ENCODE results near the gene VAPA.

Gene VAPA

DNA sequence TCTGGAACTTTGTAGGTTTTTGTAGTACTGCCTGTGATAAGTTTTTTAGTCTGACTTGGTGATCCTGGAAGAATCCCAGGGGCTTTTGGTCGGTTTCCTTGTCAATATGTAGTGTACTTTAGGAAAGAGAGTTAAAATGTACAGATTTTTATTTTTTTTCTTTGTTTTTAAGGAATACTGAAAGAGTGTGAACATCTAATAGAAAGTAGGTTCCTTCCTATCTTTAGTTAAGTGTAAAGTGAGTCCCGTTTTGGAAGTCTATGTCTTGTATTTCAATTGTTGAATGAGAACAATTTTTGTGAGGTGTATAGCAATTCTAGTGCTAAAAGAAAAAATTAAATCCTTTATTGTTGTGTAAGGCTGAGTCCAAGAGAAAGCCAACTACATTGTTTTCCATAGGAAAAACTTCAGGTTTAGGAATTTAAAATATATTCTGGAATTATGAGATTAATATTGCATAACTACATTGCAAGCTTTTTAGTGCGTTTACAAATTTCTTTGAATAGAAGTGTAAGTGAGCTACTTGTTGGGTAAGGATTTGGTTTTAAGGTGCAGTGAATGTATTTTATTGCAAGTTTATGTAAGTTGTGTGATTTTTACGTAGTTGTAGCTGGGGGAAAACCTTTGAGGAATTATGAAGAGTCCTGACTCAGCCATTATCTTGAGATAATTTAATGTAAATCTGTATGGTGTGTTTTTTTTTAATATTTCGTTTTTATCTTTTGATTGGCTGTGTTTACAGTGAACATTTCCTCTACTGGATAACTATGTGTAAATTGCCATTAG, 1.7 kb downstream of the VAPA start:
- no peak for DNase-seq

DNA sequence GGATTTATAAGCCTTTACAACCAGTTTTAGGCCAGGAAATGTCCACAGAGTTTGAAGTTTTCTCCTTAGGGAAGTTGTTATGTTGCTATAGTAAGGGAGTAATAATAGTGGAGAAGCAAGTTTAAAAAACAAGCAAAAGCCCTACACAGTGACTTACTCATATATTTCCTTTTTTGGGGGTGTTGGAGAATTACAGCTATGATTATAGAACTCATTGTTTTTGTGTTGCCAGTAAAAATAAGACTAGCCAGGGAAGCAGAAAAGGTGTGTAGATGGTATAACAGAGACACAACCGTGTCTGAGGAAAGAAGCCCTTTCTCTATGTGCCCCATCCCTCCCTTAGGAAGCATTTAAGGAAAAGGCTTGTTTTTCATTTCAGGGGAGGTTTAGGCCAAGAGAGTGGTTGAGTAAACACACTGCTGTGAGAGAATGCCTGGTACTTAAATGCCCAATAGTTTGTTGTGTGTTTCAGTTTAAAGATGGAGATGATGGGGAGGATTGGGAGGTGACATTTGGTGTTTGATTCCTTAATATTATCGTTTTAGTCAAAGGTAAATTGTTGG, 2.3 kb downstream of the VAPA start:
- DNase-seq = no peak

DNA sequence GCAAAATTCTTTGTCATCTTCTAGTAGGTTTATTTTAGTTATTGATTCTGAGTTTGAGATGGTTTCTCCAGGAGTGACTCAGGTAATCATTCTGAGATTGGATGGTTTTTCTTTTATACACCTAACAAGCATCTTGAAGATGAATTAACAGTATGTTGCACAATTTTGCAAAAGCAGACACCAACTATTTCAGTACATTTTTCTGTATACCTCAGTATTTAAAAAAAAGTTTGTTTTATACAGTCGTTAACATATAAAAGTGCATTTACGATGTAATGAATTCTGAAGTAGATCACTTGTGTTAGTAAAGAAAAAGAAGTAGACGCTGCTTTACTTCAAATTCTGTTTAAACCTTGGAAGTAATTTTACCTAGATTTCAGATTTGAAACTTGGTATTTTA, 3.0 kb downstream of the VAPA start:
- DNase-seq = no peak

DNA sequence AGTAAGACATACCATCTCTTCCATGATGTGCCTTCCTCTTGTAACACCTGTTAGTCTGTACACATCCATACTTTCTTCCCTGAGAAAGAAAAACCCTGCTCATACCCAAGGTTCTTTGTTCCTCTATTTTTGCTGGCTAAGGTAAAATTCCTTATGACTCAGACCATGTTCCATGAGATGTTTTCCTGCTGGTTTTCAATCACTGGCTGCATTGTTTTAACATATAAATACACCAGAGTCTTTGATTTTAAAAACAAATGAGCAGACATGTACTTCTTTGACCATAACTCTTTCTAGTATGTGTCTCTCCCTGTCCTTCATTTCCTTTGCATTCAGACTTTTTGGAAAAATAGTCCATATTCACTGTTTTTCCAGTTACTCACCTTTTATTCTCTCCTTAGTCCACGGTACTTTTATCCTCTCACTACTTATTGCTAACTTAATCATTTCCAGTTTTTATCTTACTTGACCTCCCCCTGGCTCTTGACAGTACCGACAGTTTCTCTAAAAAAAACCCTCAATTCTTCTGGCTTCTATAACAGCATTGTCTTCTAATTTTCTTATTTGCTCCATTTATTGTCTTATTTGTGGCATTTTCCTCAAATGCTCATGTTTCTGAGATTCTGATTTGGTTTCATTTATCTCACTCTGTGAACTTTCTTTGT, 4.3 kb downstream of the VAPA start:
- DNase-seq = no peak

DNA sequence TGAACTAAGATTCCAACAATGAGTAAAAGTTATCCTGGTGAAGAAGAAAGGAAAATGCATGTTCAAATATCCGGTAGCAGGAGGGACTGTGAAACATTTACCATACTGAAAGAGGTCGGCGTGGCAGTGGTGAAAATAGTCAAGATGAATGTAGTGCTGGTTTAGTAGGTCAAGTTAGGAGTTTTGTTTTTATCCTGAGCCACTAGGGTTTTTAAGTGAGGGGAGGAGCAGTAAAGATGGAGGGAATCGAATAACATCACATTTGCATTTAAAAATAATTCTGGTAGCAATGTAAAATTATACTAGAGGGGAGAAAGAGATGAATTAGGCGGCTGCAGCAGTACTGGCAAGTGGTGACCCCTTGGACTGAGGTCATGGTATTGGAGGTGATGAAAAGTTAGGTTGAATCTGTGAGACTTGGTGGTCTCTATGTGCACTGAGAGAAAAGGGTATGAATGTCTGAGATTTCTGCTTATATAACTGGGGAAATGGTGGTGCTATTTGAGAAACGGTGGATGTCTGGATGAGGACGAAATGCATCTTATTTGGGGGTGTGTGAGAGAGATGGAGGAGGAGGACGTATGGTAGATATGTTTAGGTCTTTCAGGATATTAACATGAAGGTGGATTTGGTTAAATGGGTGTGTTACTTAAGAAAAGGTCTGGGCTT, 5.9 kb downstream of the VAPA start:
- DNase-seq = no peak

DNA sequence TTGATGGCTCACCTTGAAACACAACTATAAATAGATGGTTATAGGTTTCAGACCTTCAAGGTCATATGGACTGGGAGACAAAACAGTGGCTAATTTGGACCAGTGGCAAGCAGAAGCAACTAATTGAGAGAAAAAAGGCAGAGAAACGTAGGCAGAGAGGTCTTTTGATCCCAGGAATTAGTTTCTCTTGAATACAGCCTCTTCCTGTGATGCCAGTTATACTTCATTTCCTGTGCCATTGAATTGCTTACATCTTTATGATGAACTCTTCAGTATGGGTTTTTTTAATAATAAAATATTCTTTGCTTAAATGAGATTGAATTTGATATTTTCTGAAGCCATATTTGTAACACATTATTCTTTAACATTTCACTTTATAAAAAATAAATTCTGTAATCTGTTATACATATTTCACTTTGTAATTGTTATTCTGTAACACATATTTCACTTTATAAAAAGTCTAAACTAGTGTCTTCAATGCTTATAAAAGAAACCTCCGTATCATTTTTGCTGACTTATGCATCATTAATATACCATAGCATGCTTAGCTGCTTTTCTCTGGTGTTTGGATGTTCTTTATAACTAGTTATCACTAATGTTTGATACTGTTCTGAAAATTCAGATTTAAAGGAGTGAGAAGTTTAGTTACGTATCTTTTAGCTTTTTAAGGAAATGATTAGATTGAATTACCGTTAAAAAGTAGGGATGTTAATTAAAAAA, 8.9 kb downstream of the VAPA start:
- no peak for DNase-seq

DNA sequence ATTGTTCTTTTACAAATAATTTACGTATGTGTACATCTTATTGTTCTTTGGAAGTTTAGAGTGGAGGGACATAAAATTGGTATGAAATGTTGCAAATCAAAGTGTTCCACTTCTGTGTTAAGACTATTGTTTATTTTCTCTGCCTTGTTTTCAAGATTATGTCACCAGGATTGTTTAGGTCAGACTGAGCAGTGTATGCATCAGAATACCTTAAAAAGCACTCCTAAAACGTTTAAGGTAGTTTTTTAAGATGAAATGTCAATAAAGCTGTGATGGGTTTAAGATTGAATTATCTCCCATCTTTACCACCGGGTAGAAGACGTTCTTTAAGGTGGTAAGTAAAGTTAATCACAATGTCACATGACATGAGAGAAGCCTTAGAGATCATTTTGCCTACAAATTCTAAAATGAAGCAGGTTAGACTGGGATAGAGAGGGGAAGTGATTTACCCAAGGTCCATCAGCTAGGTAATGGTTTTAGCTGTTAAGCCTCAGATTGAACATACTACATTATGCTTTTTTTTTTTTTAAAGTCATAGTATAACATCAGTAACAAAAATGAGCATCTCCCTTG, 10.6 kb downstream of the VAPA start:
- DNase-seq = no peak

DNA sequence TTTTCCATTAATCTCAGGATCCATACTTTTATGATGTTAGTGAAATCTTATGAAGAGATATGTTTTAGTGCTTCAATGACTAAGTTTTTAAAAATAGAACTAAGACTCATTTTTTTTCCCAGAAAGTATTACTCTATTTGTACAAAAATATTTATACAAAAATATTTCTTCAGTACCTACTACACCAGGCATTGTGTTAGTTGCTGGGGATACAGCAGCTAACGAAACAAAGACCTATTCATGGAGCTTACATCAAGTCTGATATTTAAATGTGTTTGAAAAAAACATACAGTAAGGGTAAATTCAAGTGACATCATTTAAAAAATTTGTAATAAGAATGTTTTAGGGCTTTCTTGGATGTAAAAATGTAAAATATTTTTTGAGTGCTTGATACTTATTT, 11.6 kb downstream of the VAPA start:
- DNase-seq = no peak

DNA sequence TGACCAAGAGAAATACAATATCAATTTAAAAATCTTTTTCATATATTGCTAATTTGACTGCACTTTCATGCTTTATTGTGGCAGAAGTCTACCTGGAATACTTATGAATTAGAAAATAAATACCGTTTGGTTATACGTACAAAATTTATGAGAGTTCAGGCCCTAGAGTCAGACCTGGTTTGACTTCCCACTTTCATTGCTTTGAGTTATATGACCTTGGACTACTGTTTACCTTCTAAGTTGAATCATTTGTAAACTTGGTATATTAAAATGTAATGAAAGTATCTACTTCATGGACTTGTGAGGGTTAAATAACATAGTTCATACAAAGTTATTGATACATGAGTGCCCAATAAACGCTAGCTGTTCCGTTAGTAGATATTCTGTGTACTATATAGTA, 12.0 kb downstream of the VAPA start:
- DNase-seq = no peak

DNA sequence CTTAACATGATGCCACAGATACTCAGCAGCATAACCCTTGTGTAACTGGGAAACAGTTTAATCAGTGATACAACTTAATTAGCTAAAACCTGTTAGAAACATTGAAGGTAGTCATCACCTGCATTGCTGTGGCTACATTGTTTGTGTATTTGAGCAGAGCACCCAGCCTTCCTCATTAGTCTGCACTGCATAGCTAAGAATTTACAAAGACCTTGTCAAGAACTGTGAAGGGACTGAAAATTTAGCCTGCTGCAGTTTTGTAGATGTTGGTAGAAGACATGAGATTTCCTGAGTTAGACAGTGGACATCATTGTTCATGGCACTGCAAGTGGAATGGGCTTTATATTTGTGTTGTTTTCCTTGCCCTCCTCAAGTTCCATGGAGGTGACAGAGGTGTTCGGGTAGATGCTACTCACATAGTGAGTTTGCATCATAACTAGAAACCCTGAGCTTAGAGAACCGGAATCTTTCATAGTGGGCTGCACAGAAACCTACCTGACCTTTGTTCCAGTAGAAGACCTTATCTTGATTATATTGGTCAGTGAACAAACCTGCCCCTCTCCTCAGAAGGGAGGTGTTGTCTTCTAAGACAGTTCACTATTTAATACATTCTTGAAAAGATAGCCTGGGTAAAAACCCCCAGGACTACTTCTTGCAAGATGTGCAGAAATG, 12.5 kb downstream of the VAPA start:
- no peak for DNase-seq

DNA sequence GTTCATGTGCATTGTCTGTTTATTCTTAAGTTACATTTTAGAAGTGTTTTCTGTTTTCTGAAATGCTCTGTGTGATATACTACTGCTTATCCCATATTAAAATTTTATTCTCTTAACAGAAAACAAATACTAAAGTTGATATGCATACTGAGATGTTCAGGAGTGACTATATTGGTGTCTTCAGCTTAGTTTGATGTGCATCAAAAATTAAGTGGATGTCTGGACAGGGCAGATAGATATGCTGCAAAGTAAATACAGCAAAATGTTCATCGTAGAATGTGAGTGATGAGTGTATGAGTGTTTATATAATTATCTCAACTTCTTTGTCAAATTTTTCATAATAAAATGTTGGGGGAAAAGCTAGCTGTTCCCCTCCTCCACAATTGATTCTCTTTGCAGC, 13.2 kb downstream of the VAPA start:
- no peak for DNase-seq

DNA sequence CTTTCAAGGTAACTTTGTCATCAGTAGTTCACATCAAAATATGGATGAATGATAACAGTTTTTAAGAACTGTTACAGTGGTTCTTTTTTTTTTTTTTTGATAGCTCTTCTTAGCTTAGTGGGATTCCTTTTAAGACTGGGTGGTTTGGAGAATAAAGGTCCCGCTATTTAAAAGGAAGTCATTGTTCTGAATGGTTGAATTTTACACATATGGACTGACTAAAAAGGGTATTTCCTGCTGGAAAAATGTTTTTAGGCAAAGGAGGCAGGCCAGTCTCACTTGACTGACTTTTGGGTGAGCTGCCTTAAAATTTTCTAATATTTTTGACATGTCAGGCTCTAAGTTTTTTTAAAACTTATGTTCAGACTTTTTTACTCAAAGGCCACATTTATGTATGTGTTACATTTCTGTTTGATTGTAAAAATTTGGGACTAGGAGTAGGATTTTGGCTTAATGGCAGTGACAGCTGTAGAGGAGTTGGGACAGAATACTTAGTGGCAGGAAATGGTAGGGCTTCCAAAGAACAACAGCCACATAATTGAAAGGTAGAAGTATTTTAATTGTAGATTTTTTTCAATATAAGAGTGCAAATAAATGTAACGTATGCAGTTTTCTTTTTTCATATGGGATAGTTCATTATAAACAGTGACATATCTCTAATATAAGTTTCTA, 13.7 kb downstream of the VAPA start:
- no peak for DNase-seq

DNA sequence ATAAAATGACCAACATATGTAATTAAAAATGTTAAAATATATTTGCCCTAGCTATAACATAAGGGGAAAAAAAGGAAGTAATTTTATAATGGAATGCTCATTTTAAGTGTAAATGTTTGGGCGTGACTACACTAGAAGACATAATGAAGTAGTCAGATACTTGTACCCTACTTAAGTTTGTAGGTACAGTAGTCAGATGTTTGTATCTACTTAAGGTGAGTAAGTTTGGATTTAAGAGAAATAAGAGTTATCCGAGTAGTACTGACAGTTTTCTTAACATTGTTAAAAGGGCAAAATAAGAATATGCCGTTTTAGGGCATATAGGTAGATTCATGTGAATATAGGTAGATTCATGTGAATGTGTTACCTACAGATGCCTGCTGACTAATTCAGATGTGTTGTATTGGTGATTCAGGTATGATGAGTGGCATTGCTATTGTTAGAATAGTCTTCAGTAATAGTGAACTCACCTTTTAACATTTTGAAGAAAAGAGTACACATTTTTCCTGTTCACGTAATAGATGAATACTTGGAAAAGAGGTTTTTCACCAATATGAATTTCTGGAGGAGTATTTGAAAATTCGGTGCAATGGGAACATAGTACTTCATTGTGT, 14.9 kb downstream of the VAPA start:
- no peak for DNase-seq

DNA sequence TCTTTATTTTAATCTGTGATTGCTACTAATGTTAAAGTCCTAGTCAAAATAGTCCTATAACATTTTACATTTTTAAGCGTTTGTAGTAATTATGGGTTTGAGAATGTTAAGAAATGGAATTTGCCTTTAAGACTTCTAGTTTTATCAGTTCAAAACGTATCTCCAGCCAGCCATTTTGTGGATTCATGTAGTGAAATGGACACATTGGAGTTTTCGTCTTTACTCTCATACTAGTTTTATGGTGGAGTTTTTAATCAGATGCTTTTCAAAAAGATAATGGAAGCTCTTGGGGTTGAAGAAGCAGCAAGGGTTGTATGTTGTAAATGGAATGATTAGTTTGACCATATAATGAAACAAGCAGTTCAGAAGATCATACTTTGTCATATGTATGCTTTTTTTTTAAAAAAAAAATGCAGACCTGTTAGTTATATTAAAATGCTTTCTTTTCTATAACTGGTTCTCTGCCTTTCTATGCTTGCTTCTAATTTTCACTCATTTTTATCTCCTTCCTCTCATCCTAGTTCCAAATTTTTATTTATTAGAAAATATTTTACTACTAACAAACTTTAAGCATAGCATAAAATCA, 16.6 kb downstream of the VAPA start:
- DNase-seq = no peak

DNA sequence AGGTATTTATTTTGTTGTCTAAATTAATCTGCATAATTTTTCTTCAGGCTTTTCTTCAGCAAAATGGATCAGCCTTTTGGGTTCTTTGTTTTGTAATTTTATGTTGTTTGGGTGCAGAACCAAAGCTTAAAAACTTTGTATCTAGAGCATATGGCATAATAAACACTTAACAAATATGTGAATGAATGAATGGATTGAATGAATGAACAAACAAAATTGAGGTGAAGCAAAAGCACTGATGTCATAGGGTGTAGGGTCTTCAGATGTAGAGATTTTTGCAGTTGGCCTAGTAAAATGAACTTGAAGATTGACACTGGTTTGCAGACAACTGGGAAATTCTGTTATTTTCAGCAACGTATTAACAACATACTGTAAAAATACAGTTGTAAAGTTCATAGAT, 17.3 kb downstream of the VAPA start:
- DNase-seq = no peak

DNA sequence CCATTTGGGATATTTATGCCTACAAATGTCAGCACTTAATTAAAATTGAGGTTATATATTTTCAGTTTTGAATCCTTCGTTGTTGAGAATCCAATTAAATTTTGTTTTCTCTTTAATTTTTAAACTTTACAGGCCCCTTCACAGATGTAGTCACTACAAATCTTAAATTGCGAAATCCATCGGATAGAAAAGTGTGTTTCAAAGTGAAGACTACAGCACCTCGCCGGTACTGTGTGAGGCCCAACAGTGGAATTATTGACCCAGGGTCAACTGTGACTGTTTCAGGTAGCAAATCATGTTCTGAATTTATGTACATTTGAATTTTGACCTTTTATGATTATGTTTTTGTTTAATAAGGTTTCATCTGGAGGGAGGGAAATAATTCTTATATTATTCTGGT, 17.9 kb downstream of the VAPA start:
- no peak for DNase-seq

DNA sequence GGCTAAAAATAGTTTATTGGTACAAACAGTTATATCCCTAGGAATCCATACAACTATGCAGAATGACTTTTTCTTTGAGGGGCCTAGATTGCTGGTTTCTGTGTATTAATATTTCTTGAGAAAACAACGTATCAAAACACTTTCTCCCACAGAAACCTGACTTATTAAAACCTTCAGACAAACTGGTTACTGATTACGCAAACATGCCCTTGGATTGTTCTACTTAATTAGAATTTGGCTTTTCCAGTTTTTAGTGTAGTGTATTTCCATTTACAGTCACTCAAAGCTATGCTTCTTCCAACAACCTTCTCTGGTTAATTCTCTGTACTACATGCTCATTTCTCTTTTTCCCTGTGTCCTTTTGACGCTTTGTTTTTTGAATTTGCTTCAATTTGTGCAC, 20.0 kb downstream of the VAPA start:
- no peak for DNase-seq

DNA sequence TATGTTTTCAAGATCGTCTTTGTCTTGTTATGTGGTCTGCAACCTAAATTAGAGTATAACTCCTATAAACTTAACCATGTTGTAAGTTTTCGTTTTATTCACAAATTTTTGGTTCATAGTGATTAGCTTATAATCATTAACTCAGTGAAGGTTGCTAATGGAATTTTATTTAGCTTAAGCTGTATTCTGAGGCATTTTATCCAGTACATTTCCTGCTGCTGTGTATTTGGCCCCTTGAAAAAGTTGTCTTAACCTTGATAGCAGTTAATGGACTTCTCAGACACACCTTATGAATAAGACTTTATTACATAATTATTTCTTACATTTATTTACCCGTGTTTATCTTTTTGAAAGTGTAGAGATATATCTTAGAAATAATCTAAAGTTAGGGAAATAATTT, 20.5 kb downstream of the VAPA start:
- no peak for DNase-seq

DNA sequence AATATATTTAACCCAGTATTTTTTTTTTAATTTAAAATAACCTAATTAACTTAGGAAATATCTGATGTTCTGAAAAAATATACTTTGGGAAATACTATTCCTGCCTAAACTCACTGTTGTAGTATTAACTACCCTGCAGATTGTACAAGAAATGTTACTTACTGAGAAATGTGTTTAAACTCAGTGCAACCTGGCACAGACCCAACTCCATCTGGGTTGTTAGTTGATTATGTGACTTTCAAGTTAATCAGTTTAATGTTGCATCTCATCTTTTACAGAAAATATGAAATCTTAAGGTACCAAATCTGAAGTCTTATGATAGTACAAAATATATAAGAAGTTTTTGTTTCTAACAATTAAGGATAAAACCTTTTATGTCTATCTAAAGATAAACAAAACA, 27.3 kb downstream of the VAPA start:
- no peak for DNase-seq

DNA sequence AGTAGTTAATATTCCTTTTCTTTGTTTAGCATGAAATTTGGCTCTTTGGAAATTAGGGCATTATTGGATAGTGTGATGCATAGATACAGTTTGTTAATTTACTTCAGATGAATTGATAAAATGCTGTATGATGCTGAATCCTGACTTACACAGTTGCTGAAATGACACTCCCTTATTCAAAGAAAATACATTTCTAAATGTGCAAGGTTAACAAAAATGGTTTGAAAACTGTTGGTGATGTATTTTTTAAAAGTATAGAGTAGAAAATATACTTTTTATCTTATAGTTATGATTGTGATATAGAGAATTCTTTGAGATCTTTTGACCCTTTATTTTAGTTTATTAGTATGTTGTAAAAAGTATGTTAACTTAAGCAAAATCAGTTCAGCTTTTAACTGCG, 27.8 kb downstream of the VAPA start:
- DNase-seq = no peak

DNA sequence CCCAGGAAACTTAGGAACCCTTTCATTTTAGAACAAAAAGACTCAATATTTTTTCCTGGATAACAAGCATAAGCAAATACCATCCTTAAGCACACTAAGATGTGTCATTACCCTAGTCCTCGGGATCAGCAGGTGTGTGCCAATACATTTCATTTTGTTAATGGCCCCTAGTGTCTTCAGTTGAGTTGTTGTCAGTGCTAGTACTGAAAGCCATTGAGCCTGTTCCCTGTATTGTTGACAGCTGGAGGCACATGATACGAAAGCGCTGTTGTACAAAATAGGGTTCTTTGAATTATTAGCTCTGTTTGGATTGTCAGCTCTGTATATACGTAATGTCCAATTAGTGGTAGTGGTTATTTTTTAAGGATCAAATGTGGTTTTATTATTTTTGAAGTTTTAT, 29.5 kb downstream of the VAPA start:
- no peak for DNase-seq
